EL (cell line): ENCODE data around the gene EXOC2.

Experiments
- DNase-seq: peaks from one replicate; pipeline ENCODE4 v3.0.0-alpha.2; 2016

Gene EXOC2

DNA sequence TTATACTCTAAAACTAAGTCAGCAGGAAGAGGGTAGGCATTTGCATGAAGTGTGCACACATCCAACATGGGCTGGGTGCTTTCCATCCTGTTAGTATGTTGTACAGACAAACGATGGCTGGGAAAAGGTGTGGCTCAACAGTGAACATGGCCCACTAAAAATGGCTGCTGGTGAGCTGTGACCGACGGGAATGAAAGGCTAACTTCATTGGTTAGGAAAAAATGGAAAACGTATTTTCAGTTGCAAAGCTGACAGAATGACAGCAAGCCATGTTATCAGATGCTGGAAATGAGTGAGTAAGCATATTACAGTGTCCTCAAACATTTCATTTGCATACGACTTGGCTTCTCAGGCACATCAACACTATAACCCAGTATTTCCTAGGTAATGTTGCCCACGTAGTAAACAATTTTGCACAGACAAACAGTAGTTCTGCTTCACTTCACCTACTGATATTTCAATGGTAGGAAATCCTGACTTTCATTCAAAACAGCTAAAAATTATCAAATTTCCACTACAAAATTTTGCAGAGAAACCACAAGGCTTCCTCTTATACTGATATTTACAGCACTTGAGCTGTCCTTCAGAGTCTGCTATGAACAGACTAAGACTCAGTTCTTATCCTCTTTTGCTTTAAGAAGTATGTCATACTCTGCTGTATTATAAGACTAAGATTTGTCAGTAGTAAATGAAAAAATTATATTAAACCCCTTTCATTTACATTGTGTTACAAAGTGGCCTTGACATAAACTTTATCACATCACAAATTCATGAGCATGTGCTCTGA, 202.5 kb downstream of the EXOC2 start:
- no peak for DNase-seq

DNA sequence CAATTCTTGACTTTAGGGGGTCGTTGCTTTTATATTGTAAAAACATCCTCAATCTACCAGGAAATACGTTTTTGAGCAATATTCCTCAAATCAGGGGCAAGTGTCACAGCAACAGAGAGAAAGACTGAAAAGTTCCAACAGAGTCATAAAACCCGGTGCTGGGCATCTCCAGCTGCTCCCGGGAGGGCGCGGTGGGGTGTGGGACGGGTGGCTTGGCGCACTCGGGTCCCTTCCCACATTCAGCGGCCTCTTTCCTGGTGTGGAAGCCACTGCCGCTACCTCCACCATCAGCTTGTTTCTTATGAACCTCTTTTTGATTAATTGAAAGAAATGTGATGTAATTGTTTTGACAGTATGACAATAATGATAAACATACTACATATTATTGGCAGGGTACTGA, 203.2 kb downstream of the EXOC2 start:
- no peak for DNase-seq

DNA sequence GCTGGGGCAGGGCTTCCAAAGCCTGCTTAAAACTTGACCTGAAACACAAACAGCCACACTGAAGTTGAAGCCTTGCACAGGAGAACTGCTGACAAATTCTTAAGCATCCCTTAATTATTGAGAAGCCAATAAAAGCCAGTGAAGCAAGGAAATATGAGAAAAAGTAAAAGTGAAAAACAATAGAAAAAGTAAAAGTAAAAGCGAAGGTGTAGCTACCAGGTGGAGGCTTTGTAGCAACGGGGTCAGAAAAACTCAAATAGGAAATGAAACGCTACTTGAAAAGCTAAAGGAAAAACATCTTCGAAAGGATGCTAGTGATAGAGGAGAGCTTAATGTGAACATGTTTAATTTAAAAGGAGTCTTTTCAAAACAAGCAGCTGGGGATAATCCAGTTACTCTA, 203.9 kb downstream of the EXOC2 start:
- no peak for DNase-seq

DNA sequence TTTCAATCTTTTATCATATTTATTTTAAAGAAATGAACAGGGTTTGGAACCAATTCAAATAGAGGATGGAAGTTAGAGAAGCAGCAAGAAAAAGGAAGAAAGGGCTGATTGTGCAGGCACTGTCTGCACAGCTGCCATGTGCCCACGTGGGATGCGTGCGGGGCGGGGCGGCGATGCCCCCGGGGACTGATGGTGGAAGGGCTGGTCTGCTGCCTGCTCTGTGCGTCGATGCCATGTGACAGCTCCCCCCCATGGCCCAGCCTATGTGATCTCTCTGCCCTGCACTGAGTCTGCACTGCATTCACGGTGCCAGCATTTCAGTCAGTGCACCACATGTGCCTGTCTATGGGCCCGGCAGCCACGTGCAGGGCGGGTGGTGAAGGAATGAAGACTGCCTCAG, 205.0 kb downstream of the EXOC2 start:
- DNase-seq = no peak

DNA sequence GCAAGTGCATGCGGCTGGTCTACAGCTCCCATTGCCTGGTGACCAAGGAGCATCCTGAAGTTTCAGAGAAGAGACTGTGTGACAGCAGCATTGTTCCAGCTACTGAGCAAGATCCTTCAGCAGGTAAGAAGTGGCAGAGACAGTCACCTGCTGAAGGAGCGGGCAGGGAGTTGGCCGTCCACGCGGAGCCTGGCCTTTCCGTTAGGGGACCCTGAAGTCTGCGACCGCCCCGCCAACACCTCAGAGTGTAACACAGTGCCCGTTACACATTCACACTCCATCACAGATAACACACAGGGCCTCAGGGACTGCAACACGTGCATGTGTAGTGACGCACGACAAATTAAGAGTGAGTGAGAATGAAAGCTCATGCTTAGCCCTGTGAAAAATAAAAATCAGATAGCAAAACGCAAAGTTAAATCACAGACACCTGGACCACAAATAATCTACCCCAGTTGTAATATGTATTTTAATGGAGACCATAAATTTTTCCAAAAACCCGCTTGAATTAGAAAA, 207.2 kb downstream of the EXOC2 start:
- DNase-seq = no peak

DNA sequence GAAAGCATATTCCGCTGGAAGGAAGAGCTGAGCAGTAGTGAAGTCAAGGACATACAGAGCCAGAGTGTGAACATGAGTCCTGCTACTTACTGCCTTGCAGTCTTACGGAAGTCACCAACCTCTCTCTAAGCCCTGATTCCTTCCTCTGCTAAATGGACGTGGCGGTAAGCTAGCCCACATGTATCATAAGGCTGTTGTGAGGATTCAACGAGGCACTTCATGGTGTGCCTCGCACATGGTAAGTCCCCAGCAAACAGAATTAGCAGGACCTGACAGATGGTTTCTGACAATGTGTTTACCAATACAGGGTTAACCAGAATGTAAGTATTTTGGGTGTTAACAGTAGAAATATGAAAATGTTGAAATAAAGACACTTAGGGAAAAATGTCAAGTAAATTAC, 208.2 kb downstream of the EXOC2 start:
- DNase-seq = no peak

DNA sequence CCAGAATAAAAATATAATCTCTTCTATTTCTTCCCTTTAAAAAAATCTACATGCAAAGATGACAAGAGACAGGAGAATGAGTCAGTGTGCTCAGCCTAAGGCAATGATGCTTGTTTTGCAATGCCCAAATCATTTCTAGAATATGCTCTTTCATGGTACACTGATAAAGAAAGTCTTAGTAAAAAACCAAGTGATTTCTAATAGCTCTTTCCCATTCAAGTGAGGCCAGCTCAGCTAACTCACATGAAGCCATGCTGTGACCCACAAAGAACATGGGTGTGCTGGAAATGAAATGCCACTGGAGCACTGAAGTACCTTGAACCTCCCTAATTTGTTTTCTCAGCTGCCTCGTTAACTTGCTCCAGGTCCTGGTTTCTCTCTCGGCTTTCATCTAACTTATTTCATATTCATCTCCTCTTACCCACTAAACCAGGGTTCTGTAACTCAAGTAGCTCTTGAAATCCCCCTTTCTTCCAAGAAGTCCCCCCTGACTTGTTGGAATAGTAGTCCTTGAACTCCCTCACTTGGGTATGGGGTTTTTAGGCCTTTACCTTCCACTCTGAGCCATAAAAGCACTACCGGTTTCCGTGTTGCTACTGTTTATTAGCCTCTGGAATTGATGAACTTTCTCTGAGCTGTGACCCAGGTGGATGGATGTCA, 208.7 kb downstream of the EXOC2 start:
- peak; percentile 8 for DNase-seq

DNA sequence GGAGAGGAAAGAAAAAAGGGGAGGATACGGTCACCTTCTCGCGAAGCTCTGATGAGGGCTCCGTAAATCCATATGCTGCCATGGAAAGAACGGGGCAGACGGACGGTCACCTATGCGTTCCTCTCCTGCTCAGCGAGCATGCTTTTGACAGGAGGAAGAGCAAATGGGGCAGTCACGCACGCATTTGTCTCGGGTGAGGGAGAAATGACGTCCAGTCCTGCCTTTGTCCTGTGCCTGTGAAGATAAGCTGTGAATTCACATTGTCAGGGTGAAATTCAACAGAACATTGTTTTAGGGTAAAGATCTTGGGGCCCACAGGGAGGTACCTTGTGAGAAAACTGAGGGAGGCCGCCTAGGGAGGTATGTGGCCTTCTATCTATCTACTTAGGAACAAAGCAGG, 217.6 kb downstream of the EXOC2 start:
- DNase-seq = no peak

DNA sequence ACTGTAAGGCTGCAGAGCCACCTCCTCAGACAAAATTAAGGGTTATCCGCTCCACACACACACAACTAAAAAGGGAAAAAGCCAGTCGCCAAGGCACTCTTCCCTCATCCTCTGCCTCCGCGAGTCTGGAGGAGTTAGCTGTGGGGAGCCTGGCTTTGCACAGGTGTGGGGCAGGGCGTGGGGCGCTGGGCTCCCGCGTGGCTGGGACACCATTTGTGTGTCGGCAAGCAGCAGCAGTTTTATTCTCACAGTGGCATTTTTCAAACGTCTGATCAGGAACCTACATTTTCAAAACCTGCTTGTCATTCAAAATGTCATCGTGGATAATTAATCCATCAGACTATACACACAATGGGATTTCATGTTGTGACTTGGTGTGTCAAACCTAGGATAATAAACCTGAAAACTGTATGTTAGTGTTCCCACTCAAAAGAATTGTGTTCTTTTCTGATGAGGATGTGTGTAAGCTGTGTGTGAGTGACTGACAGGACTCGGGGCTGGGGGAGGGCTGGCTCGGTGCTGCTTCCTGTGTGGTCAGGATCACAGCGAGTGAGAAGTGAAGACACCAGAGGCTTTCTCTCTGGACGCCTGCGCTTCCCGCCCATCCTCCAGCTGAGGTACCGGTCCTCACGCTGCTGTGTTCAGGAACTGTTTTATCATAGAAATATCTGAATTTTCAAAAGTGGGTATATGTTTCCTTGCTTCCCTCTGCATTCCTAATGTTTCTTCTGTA, 218.3 kb downstream of the EXOC2 start:
- DNase-seq = peak; percentile 28

DNA sequence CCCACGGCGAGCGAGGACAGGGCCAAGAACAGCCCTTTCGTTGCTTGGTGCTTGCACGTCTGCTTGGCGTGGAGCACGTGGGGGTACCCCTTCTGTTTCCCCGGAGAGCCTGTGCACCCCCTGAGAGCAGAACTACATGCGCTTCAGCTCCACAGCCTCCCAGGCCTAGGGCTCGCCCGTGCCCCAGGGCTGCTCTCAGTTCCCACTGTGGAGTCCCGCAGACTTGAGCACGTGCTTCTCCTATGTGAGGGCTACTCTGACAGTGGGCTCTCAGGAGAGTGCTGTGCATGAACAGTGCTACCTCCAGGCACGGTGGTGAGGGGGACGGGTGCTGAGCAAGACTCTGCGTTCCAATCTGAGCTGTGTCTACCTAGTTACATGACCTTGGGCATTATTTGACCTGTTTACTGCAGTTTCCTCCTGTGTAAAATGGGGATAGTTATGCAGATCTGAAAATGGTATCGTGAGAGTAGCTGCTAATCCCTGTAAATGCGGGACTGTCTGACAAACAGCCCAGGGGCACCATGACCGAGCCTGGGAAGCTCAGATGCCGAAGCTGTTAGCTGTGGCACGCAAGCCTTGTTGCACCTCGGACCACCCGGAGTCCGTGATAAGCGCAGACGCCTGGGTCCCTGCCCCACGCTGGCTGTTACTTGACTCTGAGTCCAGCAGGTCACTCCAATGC, 219.0 kb downstream of the EXOC2 start:
- DNase-seq = no peak

DNA sequence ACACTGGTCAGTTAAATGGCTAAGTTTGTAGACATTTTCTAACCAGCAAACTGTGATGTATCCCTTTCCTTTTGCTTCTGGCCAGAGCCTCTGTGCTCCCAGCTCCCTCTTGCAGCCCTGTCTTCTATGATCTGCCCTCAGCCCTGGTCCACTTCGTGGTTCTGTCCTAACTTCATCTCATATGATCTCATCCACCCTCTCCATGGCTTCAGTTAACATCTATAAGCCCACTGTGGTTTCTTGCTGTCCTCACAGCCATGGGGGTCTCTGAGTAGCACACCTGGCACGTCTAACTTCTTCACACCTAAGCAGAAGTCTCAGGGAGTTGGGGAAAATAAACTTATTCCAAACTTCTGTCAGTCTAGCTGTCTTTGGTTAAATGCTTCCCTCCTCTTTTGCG, 219.6 kb downstream of the EXOC2 start:
- no peak for DNase-seq

DNA sequence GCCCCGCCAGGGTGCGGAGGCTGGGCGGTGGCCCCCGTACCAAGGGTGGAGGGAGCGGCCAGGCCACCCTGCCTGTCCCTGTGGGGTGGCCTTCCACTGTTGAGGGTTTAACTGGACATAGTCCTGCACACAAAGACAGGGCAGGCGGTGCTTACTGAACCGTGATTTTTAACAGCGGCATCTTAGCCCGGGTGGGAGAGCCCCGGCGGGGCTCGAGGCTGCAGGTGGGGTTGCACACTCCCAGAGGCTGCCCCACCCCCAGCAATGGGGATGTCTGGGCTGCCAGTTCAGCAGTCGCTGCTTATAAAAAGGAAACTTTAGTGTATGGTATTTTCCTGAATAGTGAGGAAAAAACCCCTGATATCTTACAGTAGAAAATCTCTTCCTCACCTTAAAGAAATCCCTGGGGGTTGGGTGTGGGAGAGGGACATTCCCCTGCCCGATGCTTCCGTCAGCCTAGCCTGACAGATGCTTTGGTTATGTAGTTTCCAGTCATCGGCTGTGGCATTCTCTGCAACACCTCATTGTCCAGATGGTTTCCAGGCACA, 222.0 kb downstream of the EXOC2 start:
- DNase-seq = no peak

DNA sequence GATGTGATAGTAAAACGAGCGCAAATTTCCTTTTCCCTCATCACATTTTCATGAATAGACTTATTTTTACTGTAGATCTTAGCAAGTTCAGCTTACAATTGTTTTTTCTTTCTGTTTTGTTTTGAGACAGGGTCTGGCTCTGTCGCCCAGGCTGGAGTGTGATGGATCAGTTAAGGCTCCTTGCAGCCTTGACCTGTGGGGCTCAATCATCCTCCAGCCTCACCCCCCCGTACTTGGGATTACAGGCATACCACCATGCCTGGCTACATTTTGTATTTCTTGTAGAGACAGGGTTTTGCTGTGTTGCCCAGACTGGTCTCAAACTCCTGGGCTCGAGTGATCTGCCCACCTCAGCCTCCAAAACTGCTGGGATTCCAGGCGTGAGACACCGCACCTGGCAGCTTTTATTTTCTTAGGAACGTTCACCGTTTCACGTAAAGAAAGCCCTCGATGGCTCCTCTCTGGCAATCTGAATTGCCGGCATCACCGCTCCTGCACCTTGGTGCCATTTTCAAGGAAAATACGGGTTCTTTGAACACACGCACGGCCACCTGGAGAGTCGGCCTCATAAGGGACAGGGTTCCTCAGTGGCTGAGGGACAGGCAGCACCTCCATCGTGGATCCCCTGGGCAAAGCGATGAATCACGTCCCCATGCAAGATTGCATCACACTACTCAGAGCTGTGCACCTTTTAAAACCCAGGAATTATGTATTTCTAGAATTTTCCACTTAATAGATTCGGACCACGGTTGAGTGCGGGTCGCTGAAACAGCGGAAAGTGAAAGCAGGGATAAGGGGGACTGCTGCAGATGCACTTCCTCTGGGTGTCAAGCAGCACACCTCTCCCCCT, 222.7 kb downstream of the EXOC2 start:
- no peak for DNase-seq

DNA sequence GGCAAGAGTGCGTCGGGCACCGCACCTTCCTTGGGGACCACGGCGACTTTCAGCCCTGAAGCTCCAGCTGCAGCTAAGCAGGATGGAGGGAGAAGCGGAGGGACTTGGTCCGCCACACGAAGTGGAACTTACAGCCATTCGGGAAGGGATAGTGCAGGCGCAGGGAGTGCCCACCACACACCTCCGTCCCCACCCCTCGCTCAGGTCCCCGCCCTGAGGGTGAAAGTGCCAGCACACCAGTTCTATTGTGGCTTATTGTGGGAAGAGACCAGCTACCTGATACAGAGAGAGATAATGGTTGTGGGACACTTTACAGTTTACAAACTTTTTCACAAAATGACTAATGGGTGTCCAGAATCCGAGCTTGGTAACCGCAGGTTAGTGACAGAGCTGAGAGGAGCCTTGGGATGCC, 225.3 kb downstream of the EXOC2 start:
- no peak for DNase-seq

DNA sequence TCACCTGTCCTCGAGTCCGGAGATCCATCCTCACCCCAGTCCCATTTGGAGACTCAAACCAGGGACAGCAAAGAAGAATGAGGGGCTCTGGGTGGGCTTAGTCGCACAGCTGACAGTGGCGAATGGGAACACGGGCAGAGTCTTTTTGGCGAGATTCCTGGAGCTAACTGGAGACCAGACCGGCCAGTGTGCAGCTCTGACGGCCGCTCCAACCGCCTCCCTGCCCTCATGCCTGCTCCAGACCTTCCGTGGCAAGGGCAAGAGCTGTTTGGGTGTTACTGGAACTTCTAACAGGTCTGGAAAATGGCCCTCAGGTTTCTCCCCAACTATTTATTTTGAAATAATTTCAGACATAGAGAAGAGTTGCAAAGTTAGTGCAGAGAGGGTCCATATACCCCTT, 225.8 kb downstream of the EXOC2 start:
- no peak for DNase-seq

DNA sequence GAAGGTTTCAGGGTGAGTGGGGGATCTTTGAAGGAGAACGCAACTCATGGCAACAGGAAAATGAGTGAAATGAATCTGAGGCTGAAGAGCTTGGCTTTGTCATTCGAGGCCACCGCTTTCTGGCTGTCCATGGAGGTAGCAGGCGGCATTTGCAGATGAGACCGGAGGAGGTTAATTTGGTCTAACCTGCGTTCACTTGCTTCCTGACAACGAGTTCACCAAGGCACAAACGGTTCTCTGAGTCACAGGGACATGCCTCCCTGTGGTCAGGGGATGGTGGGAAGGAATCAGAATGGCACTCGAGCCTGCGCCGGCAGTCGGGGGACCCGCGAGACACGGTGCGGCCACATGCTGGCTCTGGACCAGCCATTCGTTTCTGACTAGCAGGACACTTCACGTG, 226.4 kb downstream of the EXOC2 start:
- no peak for DNase-seq

DNA sequence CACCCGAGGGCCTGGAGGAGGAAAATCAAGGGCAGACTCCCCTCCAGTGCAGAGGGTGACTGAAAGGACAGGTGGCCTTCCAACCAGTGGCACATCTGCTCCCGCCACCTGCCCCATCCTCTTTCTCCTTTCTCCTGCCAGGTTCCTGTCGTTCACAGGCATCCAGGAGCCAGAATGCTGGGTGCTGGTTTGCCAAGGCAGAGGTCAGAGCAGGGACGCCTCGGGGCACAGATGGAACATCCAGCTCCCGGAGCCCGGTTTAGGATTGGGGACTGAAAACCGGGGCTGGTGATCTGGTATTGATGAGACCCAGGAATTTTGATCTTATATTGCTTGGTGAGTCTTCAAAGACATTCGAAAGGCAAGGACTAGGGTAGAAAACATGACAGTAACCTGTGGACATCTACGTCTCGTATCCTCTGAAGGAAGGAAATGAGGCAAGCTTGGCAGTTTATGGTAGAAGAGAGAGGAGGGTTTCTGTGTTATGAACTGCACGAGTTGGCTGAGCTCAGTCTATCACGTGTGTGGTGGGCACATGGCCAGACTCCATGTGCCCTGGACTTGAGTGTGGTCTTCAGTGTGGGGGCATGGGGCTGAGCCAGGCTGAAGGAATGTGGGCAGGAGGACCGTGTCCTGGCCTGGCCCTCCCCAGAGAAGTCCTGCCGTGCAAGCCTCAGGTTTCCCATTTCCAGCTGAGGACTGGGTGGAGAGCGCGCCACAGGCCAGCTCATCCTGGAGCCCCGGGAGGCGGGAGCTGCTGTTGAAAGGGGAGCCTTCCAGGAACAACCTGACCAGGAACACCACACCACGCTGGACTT, 227.2 kb downstream of the EXOC2 start:
- DNase-seq = no peak

DNA sequence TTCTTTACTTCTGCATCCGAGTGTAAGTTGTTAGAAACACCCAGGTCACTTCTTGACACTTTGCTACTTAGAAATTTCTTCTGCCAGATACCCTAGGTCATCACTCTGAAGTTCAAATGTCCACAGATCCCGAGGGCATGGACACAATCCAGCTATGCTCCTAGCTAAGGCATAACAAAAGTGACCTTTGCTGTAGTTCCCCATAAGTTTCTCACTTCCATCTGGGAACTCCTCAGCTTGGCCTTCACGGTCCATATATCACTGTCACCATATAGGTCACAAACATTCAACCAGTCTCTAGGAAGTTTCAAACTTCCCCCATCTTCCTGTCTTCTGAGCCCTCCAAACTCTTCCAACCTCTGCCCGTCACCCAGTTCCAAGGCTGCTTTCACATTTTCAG, 236.1 kb downstream of the EXOC2 start:
- DNase-seq = no peak

DNA sequence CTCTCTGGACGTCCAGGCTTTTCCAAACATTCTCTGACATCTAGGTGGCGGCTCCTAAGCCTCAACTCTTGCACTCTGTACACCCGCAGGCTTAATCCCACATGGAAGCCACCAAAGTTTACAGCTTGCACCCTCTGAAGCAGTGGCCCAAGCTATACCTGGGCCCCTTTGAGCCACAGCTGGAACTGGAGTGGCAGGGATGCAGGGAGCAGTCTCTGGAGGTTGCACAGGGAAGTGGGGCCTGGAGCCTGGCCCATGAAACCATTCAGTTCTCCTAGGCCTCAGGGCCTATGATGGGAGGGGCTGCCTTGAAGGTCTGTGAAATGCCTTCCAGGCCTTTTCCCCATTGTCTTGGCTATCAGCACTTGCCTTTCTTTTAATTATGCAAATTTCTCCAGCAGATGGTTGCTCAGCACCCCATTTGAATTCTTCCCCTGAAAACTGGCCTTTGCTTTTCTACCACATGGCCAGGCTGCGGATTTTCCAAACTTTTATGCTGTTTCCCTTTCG, 236.5 kb downstream of the EXOC2 start:
- DNase-seq = no peak

DNA sequence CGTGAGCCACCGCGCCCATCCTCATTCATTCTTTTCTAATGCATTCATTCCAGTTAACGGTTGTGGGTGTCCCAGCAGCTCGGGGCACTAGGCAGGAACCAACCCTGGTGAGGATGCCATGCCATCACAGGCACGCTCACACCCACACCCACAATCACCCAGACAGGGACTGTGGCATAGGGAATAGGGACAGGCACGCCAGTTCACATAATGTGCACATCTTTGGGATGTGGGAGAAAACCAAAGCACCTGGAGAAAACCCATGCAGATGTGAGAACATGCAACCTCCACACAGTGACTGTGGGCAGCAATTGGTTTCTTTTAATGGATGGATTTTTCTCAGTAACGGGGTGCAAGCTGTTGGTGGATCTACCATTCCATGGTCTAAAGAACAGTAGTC, 237.1 kb downstream of the EXOC2 start:
- DNase-seq = no peak
